H1 (cell line): Measurements from ENCODE around the gene LRRTM4. TPM values are rescaled to one million over a fixed set of nuclear protein-coding genes. Genes with fewer than 3 reads are reported as not detected.

Experiments used
- CTCF ChIA-PET: fragments of 300-600 bp; sonication (Branson Sonifier 250); formaldehyde crosslinking; loops from one replicate; lab custom pipeline; 2021; ENCODE audit not compliant: partially characterized antibody; lab: Charles Lee
- POLR2A ChIA-PET: fragments of 300-600 bp; sonication (Branson Sonifier 250); formaldehyde crosslinking; loops from one replicate; lab custom pipeline; 2021; ENCODE audit warnings: inconsistent platforms; ENCODE audit not compliant: partially characterized antibody; lab: Charles Lee
- DNase-seq, 2 experiments: peaks; one replicate each; pipeline versions ENCODE4 v3.0.0 to v3.0.0-alpha.2; 2010 to 2022; ENCODE audit warnings: low spot score in 2 of 2, low read depth in 1 of 2, mixed read lengths in 1 of 2
- FAIRE-seq: peaks from 2 replicates; lab custom pipeline; 2011; peaks lifted over from hg19 to GRCh38; lab: Jason Lieb, UNC
- H2AFZ ChIP-seq: 2 replicates; pipeline ENCODE4 v1.8.1; 2012; ENCODE audit warnings: low read length, inconsistent platforms
- H2AK5ac ChIP-seq: 2 replicates; pipeline ENCODE4 v1.6.1; 2013; ENCODE audit warnings: low read depth, low read length
- H2BK120ac ChIP-seq: replicated peaks from 2 replicates; pipeline ENCODE3; 2013; ENCODE audit warnings: low read depth, low read length, inconsistent platforms
- H2BK12ac ChIP-seq: 2 replicates; pipeline ENCODE4 v1.6.1; 2013; ENCODE audit warnings: low read depth, low read length
- H2BK15ac ChIP-seq: 2 replicates; pipeline ENCODE4 v1.6.1; 2013; ENCODE audit warnings: low read length
- H2BK20ac ChIP-seq: 2 replicates; pipeline ENCODE4 v1.6.1; 2013; ENCODE audit warnings: low read length
- H2BK5ac ChIP-seq: 2 replicates; pipeline ENCODE4 v1.6.1; 2013; ENCODE audit warnings: low read depth, low read length
- H3K14ac ChIP-seq: 2 replicates; pipeline ENCODE4 v1.6.1; 2013; ENCODE audit warnings: inconsistent platforms; ENCODE audit not compliant: insufficient read length
- H3K18ac ChIP-seq: 2 replicates; pipeline ENCODE4 v1.6.1; 2013; ENCODE audit warnings: low read length; ENCODE audit errors: extremely low read depth
- H3K23ac ChIP-seq: 2 replicates; pipeline ENCODE4 v1.6.1; 2013; ENCODE audit warnings: inconsistent platforms; ENCODE audit not compliant: insufficient read length
- H3K23me2 ChIP-seq: 2 replicates; pipeline ENCODE4 v1.6.1; 2013; ENCODE audit warnings: low read depth, low read length
- H3K27ac ChIP-seq: 2 replicates; pipeline ENCODE4 v1.6.1; 2011; ENCODE audit warnings: low read depth, low read length, inconsistent platforms
- H3K27me3 ChIP-seq, 4 experiments: replicated peaks in 1 of 4; 1 replicate in 1 of 4; 2 replicates in 3 of 4; pipeline versions ENCODE4 v1.6.1 to v1.8.1; 2011 to 2013; ENCODE audit warnings: low read length in 3 of 4, mild to moderate bottlenecking in 3 of 4, inconsistent platforms in 2 of 4, mixed read lengths in 2 of 4, moderate library complexity in 1 of 4; ENCODE audit not compliant: control insufficient read depth in 3 of 4, insufficient read depth in 3 of 4; ENCODE audit errors: extremely low read depth in 1 of 4
- H3K36me3 ChIP-seq, 4 experiments: 2 replicates each; pipeline versions ENCODE4 v1.6.1 to v1.8.1; 2011 to 2013; ENCODE audit warnings: mild to moderate bottlenecking in 4 of 4, low read length in 3 of 4, moderate library complexity in 2 of 4, control low read depth in 1 of 4, inconsistent platforms in 1 of 4; ENCODE audit not compliant: insufficient read depth in 4 of 4, control insufficient read depth in 2 of 4
- H3K4ac ChIP-seq: replicated peaks from 2 replicates; pipeline ENCODE3; 2013; ENCODE audit warnings: low read length, low read depth, mixed read lengths, inconsistent platforms; ENCODE audit not compliant: insufficient read length
- H3K4me1 ChIP-seq, 4 experiments: replicated peaks in 1 of 4; 1 replicate in 1 of 4; 2 replicates in 3 of 4; pipeline versions ENCODE4 v1.6.1 to v1.8.1; 2011 to 2013; ENCODE audit warnings: low read length in 3 of 4, inconsistent platforms in 2 of 4, mixed read lengths in 1 of 4; ENCODE audit not compliant: insufficient read depth in 4 of 4, control insufficient read depth in 3 of 4
- H3K4me2 ChIP-seq, 2 experiments: 2 replicates each; pipeline versions ENCODE4 v1.6.1 to v1.8.1; 2011 to 2013; ENCODE audit warnings: low read depth in 2 of 2, low read length in 2 of 2, control low read depth in 1 of 2, inconsistent platforms in 1 of 2, mild to moderate bottlenecking in 1 of 2; ENCODE audit not compliant: insufficient read depth in 1 of 2
- H3K4me3 ChIP-seq, 4 experiments: fragments of 200-600, 300-600 bp in 1 of 4; sonication (generic), shearing (Covaris generic), sonication (Bioruptor Twin) in 1 of 4; 2 replicates each; pipeline versions ENCODE4 v1.5.1 to v1.8.1; 2011 to 2016; ENCODE audit warnings: low read length in 4 of 4, low read depth in 3 of 4, control low read depth in 2 of 4, inconsistent platforms in 2 of 4, mild to moderate bottlenecking in 2 of 4, mixed read lengths in 1 of 4, moderate library complexity in 1 of 4; ENCODE audit not compliant: insufficient read depth in 2 of 4; ENCODE audit errors: extremely low read depth in 1 of 4
- H3K56ac ChIP-seq: replicated peaks from 2 replicates; pipeline ENCODE3; 2013; ENCODE audit warnings: low read depth, mild to moderate bottlenecking, mixed read lengths, low read length, inconsistent platforms; ENCODE audit not compliant: insufficient read length
- H3K79me1 ChIP-seq: 2 replicates; pipeline ENCODE4 v1.6.1; 2013; ENCODE audit warnings: low read depth, low read length, control low read depth
- H3K79me2 ChIP-seq, 2 experiments: 2 replicates each; pipeline versions ENCODE4 v1.6.1 to v1.8.1; 2012 to 2013; ENCODE audit warnings: low read length in 2 of 2, mild to moderate bottlenecking in 2 of 2, inconsistent platforms in 1 of 2; ENCODE audit not compliant: insufficient read depth in 2 of 2, control insufficient read depth in 1 of 2
- H3K9ac ChIP-seq, 4 experiments: replicated peaks in 1 of 4; 1 replicate in 1 of 4; 2 replicates in 3 of 4; pipeline versions ENCODE4 v1.6.1 to v1.8.1; 2011 to 2013; ENCODE audit warnings: low read depth in 3 of 4, low read length in 3 of 4, control low read depth in 2 of 4, mild to moderate bottlenecking in 2 of 4, moderate library complexity in 2 of 4, inconsistent platforms in 1 of 4; ENCODE audit errors: extremely low read depth in 1 of 4
- H3K9me3 ChIP-seq, 2 experiments: 2 replicates each; pipeline versions ENCODE4 v1.6.1 to v1.8.1; 2012 to 2013; ENCODE audit warnings: mild to moderate bottlenecking in 2 of 2, moderate library complexity in 2 of 2, control low read depth in 1 of 2, inconsistent platforms in 1 of 2, low read depth in 1 of 2, low read length in 1 of 2, mixed read lengths in 1 of 2; ENCODE audit not compliant: insufficient read depth in 2 of 2
- H4K20me1 ChIP-seq, 2 experiments: replicated peaks in 1 of 2; 2 replicates each; pipeline versions ENCODE3 to v1.8.1; 2011 to 2013; ENCODE audit warnings: inconsistent platforms in 2 of 2, low read length in 2 of 2, mild to moderate bottlenecking in 1 of 2; ENCODE audit not compliant: insufficient read depth in 2 of 2, control insufficient read depth in 1 of 2
- H4K5ac ChIP-seq: 2 replicates; pipeline ENCODE4 v1.6.1; 2013; ENCODE audit warnings: low read length, low read depth, mixed read lengths, inconsistent platforms; ENCODE audit not compliant: insufficient read length
- H4K8ac ChIP-seq: 2 replicates; pipeline ENCODE4 v1.8.0; 2013; ENCODE audit warnings: mild to moderate bottlenecking, moderate library complexity, low read length, inconsistent platforms; ENCODE audit not compliant: insufficient read depth; ENCODE audit errors: extremely low read depth
- H4K91ac ChIP-seq: replicated peaks from 2 replicates; pipeline ENCODE3; 2013; ENCODE audit warnings: low read length, mixed read lengths, inconsistent platforms; ENCODE audit not compliant: insufficient read length
- ASH2L ChIP-seq: fragments of 200-600, 300-600 bp; sonication (generic); IDR thresholded peaks from one replicate; pipeline ENCODE4 v1.7.1; 2017; ENCODE audit warnings: low read length
- BACH1 ChIP-seq: IDR thresholded peaks from 2 replicates; pipeline ENCODE4 v1.6.1; 2012; ENCODE audit warnings: low read length, improper control_type of control experiment
- CBX8 ChIP-seq: fragments of 300-800, 300-1000 bp; sonication (generic); IDR thresholded peaks from 2 replicates; pipeline ENCODE4 v1.7.1; 2016; ENCODE audit warnings: low read depth, low read length, borderline replicate concordance
- EZH2 ChIP-seq: fragments of 200-600 bp; sonication (generic); IDR thresholded peaks from 2 replicates; pipeline ENCODE4 v1.7.1; 2012; ENCODE audit warnings: low read depth, mild to moderate bottlenecking, moderate library complexity, low read length, inconsistent platforms; ENCODE audit not compliant: severe bottlenecking
- NRF1 ChIP-seq: IDR thresholded peaks from 2 replicates; pipeline ENCODE4 v1.6.1; 2011; ENCODE audit warnings: mild to moderate bottlenecking, low read depth, low read length, improper control_type of control experiment
- RNF2 ChIP-seq: fragments of 200-900, 300-1000 bp; sonication (generic); IDR thresholded peaks from 2 replicates; pipeline ENCODE4 v1.7.1; 2016; ENCODE audit warnings: borderline replicate concordance, low read depth, mild to moderate bottlenecking, antibody characterized with exemption, low read length; ENCODE audit not compliant: poor library complexity, severe bottlenecking; ENCODE audit errors: missing control alignments
- SIN3A ChIP-seq, 2 experiments: IDR thresholded peaks in 1 of 2; conservative IDR thresholded peaks in 1 of 2; 2 replicates each; pipeline ENCODE4 v1.6.1; 2011 to 2012; ENCODE audit warnings: low read length in 2 of 2, improper control_type of control experiment in 1 of 2, low read depth in 1 of 2, mild to moderate bottlenecking in 1 of 2
- SP1 ChIP-seq: IDR thresholded peaks from 2 replicates; pipeline ENCODE4 v1.6.1; 2011; ENCODE audit warnings: low read depth, low read length
- SP4 ChIP-seq: IDR thresholded peaks from 2 replicates; pipeline ENCODE4 v1.6.1; 2012; ENCODE audit warnings: low read length, inconsistent platforms
- SUZ12 ChIP-seq: fragments of 200-600 bp; sonication (generic); IDR thresholded peaks from 2 replicates; pipeline ENCODE4 v1.6.1; 2012; ENCODE audit warnings: mild to moderate bottlenecking, inconsistent platforms, low read length, moderate library complexity, mixed read lengths
- TBP ChIP-seq: IDR thresholded peaks from 2 replicates; pipeline ENCODE4 v1.6.1; 2011; ENCODE audit warnings: low read depth, low read length, improper control_type of control experiment
- TCF12 ChIP-seq: IDR thresholded peaks from 2 replicates; pipeline ENCODE4 v1.6.1; 2011; ENCODE audit warnings: low read depth, mild to moderate bottlenecking, low read length
- TEAD4 ChIP-seq: IDR thresholded peaks from 2 replicates; pipeline ENCODE4 v1.6.1; 2012; ENCODE audit warnings: low read depth, low read length, inconsistent platforms, mixed read lengths
- WGBS, 2 experiments: shearing (Covaris generic) in 1 of 2; methylation state at CpG; one replicate each; pipeline versions ENCODE4 v1.1.6 to v1.1.7; 2013 to 2015; ENCODE audit warnings: low lambda C conversion rate in 2 of 2, mixed read lengths in 2 of 2, inconsistent platforms in 1 of 2, low coverage in 1 of 2, missing lambda C conversion rate in 1 of 2; ENCODE audit not compliant: insufficient replicate concordance in 2 of 2, insufficient coverage in 1 of 2, insufficient read length in 1 of 2; ENCODE audit errors: extremely low coverage in 1 of 2, missing lambda C conversion rate in 1 of 2; 5-methylcytosine and 5-hydroxymethylcytosine counted together
- polyA plus RNA-seq, 7 experiments: library from polyadenylated mRNA; depleted of rRNA in 3 of 7; stranded (reverse) in 5 of 7; unstranded in 2 of 7; fragments of >200 nt in 5 of 7; fragments of 200-250 nt in 2 of 7; gene quantifications; 1 replicate in 5 of 7; 2 replicates in 1 of 7; 4 replicates in 1 of 7; pipeline versions ENCODE4 v1.2.1 to v1.2.3, GENCODE V29; 2011 to 2013; ENCODE audit warnings: missing spikeins in 2 of 7, mixed read lengths in 2 of 7
- total RNA-seq: library from RNA; stranded (reverse); fragmentation: NEBNext Ultra II Directional; extraction: Animal tissue kit (Norgen Biotek cat#: 25700); gene quantifications from 2 replicates; pipeline ENCODE4 v1.2.1, GENCODE V29; 2021
- TF ChIP-seq, protein P1 (sequence below): IDR thresholded peaks from 2 replicates; pipeline ENCODE4 v1.6.1; 2011; ENCODE audit warnings: low read length, improper control_type of control experiment

LRRTM4 gene
- total and polyA plus RNA-seq, 2 of the 8 experiments (the other 6 are each of a cell fraction or from before 2014, with no cell fraction given), result 3.6 to 9.5 TPM

DNA sequence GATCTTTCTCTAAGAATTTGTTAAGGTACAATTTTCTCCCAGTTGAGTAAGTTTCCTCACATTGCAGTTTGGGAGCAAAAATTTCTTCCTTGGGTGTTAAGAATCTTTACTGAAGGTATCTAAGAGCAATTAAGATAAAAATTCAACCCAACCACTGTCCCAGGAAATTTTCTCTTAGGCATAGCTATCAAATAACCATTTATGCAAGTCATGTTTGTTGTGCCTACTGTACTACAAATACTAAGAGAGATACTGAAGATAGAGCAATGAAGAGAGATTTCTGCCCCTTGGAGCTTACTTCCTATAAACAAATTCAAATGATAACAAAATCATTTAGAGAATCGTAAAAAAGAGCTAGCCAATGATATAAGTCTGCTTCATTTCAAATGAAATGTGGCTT is 402.8 kb downstream of the LRRTM4 start:
- Histone ChIP-seq H3K23ac (no peak overlapping the region), H2BK15ac (no peak overlapping the region)
- FAIRE-seq, result no peak
- no peak for TF ChIP-seq TBP
- TF ChIP-seq ASH2L, result no peak
- no peak for TF ChIP-seq TCF12
- no peak for TF ChIP-seq NRF1
- TF ChIP-seq RNF2, result no peak
- TF ChIP-seq SP1, result no peak
- TF ChIP-seq SIN3A (conservative IDR thresholded peaks at IDR 0.05 in 1 of 2, IDR thresholded peaks at IDR 0.05 in 1 of 2; ENCODE audit: low read depth in 1 of 2, low read length in 2 of 2), result no peak
- no peak for TF ChIP-seq BACH1
- no peak for TF ChIP-seq SP4
- no peak for TF ChIP-seq EZH2
- TF ChIP-seq CBX8, result no peak
- no peak for TF ChIP-seq TEAD4
- TF ChIP-seq, protein P1, sequence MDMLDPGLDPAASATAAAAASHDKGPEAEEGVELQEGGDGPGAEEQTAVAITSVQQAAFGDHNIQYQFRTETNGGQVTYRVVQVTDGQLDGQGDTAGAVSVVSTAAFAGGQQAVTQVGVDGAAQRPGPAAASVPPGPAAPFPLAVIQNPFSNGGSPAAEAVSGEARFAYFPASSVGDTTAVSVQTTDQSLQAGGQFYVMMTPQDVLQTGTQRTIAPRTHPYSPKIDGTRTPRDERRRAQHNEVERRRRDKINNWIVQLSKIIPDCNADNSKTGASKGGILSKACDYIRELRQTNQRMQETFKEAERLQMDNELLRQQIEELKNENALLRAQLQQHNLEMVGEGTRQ, result no peak
- TF ChIP-seq SUZ12, result no peak

More for the DNA sequence above, 402.8 kb downstream of the LRRTM4 start:
- H4K8ac ChIP-seq, result no peak overlapping the region
- no peak overlapping the region for H3K27ac ChIP-seq
- no peak overlapping the region for H3K4ac ChIP-seq
- no peaks in the 10 kb centered on the region for H3K27me3 ChIP-seq
- ChIA-PET POLR2A (no interaction called here), CTCF (interaction anchor here (0.8 kb wide), 1 partner anchor 1133 kb away, joined by 3 read pairs; no protein-coding TSS in a partner anchor)
- no peak for DNase-seq
- H3K4me1 ChIP-seq, result no peaks in the 10 kb centered on the region
- no peak overlapping the region for H3K14ac ChIP-seq
- H4K5ac ChIP-seq, result no peak overlapping the region
- H2BK20ac ChIP-seq, result no peak overlapping the region
- no peak overlapping the region for H3K9ac ChIP-seq
- H3K79me1 ChIP-seq, result no peaks in the 10 kb centered on the region
- H2BK12ac ChIP-seq, result no peak overlapping the region
- no peak overlapping the region for H3K18ac ChIP-seq
- H4K20me1 ChIP-seq, result peaks cover 0 to 1% of the 10 kb centered on the region in 2 experiments
- no peak overlapping the region for H3K56ac ChIP-seq
- H3K4me3 ChIP-seq, result no peak overlapping the region
- no peak overlapping the region for H2AFZ ChIP-seq
- H2AK5ac ChIP-seq, result no peak overlapping the region
- H2BK120ac ChIP-seq, result no peak overlapping the region
- no peaks in the 10 kb centered on the region for H3K23me2 ChIP-seq
- no peak overlapping the region for H2BK5ac ChIP-seq
- H3K4me2 ChIP-seq, result no peak overlapping the region
- 100% methylated on average over 1 of the region's 1 CpG; no CpG with 5 or more reads in 1 of the 2 experiments for WGBS, 2 experiments
- no peaks in the 10 kb centered on the region; a peak in 2 of 4 replicates for H3K9me3 ChIP-seq
- H3K36me3 ChIP-seq, result no peaks in the 10 kb centered on the region; a peak in 1 of 8 replicates
- no peaks in the 10 kb centered on the region for H3K79me2 ChIP-seq
- H4K91ac ChIP-seq, result no peak overlapping the region
